SK-N-SH (cell line): ENCODE results near the gene CEP170. TPM values are rescaled to one million over a fixed set of nuclear protein-coding genes. Genes with fewer than 3 reads are reported as not detected.

Experiments used
- CTCF ChIA-PET: fragments of 300-600, 350-600 bp; formaldehyde crosslinking; extraction: SDS; loops from one replicate; lab custom pipeline; 2021; lab: Yijun Ruan, JAX
- POLR2A ChIA-PET: fragments of 350-600 bp; sonication (Branson Sonifier 250); formaldehyde crosslinking; extraction: SDS; loops from one replicate; lab custom pipeline; 2020; ENCODE audit warnings: antibody characterized with exemption, inconsistent platforms; lab: Yijun Ruan, JAX
- DNase-seq: peaks from one replicate; pipeline ENCODE4 v3.0.0; 2012
- H2AFZ ChIP-seq: fragments of 200-600 bp; sonication (generic); 2 replicates; pipeline ENCODE4 v1.8.1; 2016; ENCODE audit warnings: antibody characterized with exemption, mild to moderate bottlenecking, low read depth
- H3F3A ChIP-seq: fragments of 200-600 bp; sonication (generic); replicated peaks from 2 replicates; pipeline ENCODE3; 2016; ENCODE audit warnings: antibody characterized with exemption, mild to moderate bottlenecking; ENCODE audit not compliant: insufficient read depth
- H3K27ac ChIP-seq, 2 experiments: fragments of 200-500 bp in 1 of 2; fragments of 200-600 bp in 1 of 2; sonication (Bioruptor generic) in 1 of 2; sonication (generic), shearing (Covaris generic) in 1 of 2; 2 replicates each; pipeline versions ENCODE4 v1.5.1 to v1.6.1; 2014 to 2016; ENCODE audit warnings: low read depth in 2 of 2, inconsistent platforms in 1 of 2, low read length in 1 of 2, mild to moderate bottlenecking in 1 of 2, mixed read lengths in 1 of 2
- H3K27me3 ChIP-seq: fragments of 200-600 bp; sonication (generic), shearing (Covaris generic); 2 replicates; pipeline ENCODE4 v1.6.1; 2016; ENCODE audit warnings: mixed run types; ENCODE audit not compliant: insufficient read depth
- H3K36me3 ChIP-seq, 2 experiments: fragments of 200-500 bp in 1 of 2; fragments of 200-600 bp in 1 of 2; sonication (Bioruptor generic) in 1 of 2; sonication (generic) in 1 of 2; replicated peaks in 1 of 2; 2 replicates each; pipeline versions ENCODE3 to v1.5.1; 2014 to 2016; ENCODE audit warnings: low read length in 1 of 2, mild to moderate bottlenecking in 1 of 2; ENCODE audit not compliant: insufficient read depth in 2 of 2, control insufficient read depth in 1 of 2
- H3K4me1 ChIP-seq, 2 experiments: fragments of 200-500 bp in 1 of 2; fragments of 200-600 bp in 1 of 2; sonication (Bioruptor generic) in 1 of 2; sonication (generic), shearing (Covaris generic) in 1 of 2; 2 replicates each; pipeline versions ENCODE4 v1.5.1 to v1.6.1; 2014 to 2016; ENCODE audit warnings: low read depth in 1 of 2, low read length in 1 of 2, mixed run types in 1 of 2; ENCODE audit not compliant: insufficient read depth in 2 of 2, control insufficient read depth in 1 of 2
- H3K4me2 ChIP-seq: fragments of 200-600 bp; sonication (generic), shearing (Covaris generic); 2 replicates; pipeline ENCODE4 v1.6.1; 2017; ENCODE audit warnings: mixed run types
- H3K4me3 ChIP-seq, 2 experiments: fragments of 200-500 bp in 1 of 2; fragments of 200-600 bp in 1 of 2; sonication (Bioruptor generic) in 1 of 2; sonication (generic), shearing (Covaris generic) in 1 of 2; 2 replicates each; pipeline versions ENCODE4 v1.5.1 to v1.8.1; 2014 to 2016; ENCODE audit warnings: low read depth in 2 of 2, inconsistent platforms in 1 of 2, low read length in 1 of 2, mild to moderate bottlenecking in 1 of 2, mixed read lengths in 1 of 2, moderate library complexity in 1 of 2
- H3K79me2 ChIP-seq: fragments of 200-600 bp; sonication (generic); 2 replicates; pipeline ENCODE4 v1.8.1; 2017; ENCODE audit warnings: mild to moderate bottlenecking; ENCODE audit not compliant: insufficient read depth
- H3K9ac ChIP-seq: fragments of 200-600 bp; sonication (generic); 2 replicates; pipeline ENCODE4 v1.6.1; 2017; ENCODE audit warnings: mixed run types
- H3K9me2 ChIP-seq: fragments of 200-600 bp; sonication (generic); 2 replicates; pipeline ENCODE4 v1.6.1; 2017; ENCODE audit warnings: mixed run types
- H3K9me3 ChIP-seq: fragments of 200-600 bp; sonication (generic); 2 replicates; pipeline ENCODE4 v1.6.1; 2017; ENCODE audit warnings: mixed run types, mild to moderate bottlenecking, moderate library complexity
- H4K20me1 ChIP-seq: fragments of 200-600 bp; sonication (generic); 2 replicates; pipeline ENCODE4 v1.6.1; 2017; ENCODE audit warnings: mild to moderate bottlenecking, mixed run types; ENCODE audit not compliant: insufficient read depth
- CTCF ChIP-seq: fragments of 200-600 bp; sonication (generic); IDR thresholded peaks from 2 replicates; pipeline ENCODE4 v1.6.1; 2017; ENCODE audit warnings: antibody characterized with exemption, mild to moderate bottlenecking, moderate library complexity
- EP300 ChIP-seq, 2 experiments: IDR thresholded peaks; 2 replicates each; pipeline versions ENCODE4 v1.4.0 to v1.6.1; 2012; ENCODE audit warnings: borderline replicate concordance in 1 of 2, low read depth in 1 of 2, low read length in 1 of 2
- GABPA ChIP-seq: IDR thresholded peaks from 2 replicates; pipeline ENCODE4 v1.4.0; 2012; ENCODE audit warnings: low read depth, mild to moderate bottlenecking
- MAX ChIP-seq: IDR thresholded peaks from 2 replicates; pipeline ENCODE4 v1.4.0; 2012; ENCODE audit warnings: low read depth
- NRF1 ChIP-seq: IDR thresholded peaks from 2 replicates; pipeline ENCODE4 v1.6.1; 2012; ENCODE audit warnings: low read depth, mild to moderate bottlenecking, low read length
- PBX3 ChIP-seq: IDR thresholded peaks from 2 replicates; pipeline ENCODE4; 2012
- POLR2AphosphoS5 ChIP-seq: IDR thresholded peaks from 2 replicates; pipeline ENCODE4 v1.6.1; 2012; ENCODE audit warnings: low read depth, low read length
- RAD21 ChIP-seq: IDR thresholded peaks from 2 replicates; pipeline ENCODE4 v1.6.1; 2012; ENCODE audit warnings: mild to moderate bottlenecking, low read length
- RFX5 ChIP-seq: IDR thresholded peaks from 2 replicates; pipeline ENCODE4 v1.6.1; 2012; ENCODE audit warnings: mild to moderate bottlenecking, improper control_type of control experiment, low read length
- SIN3A ChIP-seq: IDR thresholded peaks from 2 replicates; pipeline ENCODE4 v1.6.1; 2012; ENCODE audit warnings: low read depth, mild to moderate bottlenecking, low read length, moderate library complexity, borderline replicate concordance
- TAF1 ChIP-seq: IDR thresholded peaks from 2 replicates; pipeline ENCODE4 v1.6.1; 2012; ENCODE audit warnings: low read depth, mild to moderate bottlenecking, low read length, moderate library complexity, borderline replicate concordance
- TCF12 ChIP-seq: IDR thresholded peaks from 2 replicates; pipeline ENCODE4 v1.4.0; 2012
- TEAD4 ChIP-seq: IDR thresholded peaks from 2 replicates; pipeline ENCODE4 v1.4.0; 2012; ENCODE audit warnings: mild to moderate bottlenecking, borderline replicate concordance; ENCODE audit not compliant: insufficient read depth
- WGBS: methylation state at CpG from one replicate; pipeline ENCODE4 v1.1.6; 2017; ENCODE audit warnings: low lambda C conversion rate; 5-methylcytosine and 5-hydroxymethylcytosine counted together
- polyA plus RNA-seq, 3 experiments: library from polyadenylated mRNA; depleted of rRNA; stranded (reverse); fragments of >200 nt; gene quantifications; 2 replicates each; pipeline ENCODE4 v1.2.3, GENCODE V29; 2012
- TF ChIP-seq, protein P1 (sequence below): fragments of 150-350 bp; IDR thresholded peaks from 2 replicates; pipeline ENCODE4 v1.6.1; 2016; ENCODE audit warnings: mild to moderate bottlenecking, low read depth, low read length
- TF ChIP-seq, protein P2 (sequence below): IDR thresholded peaks from 2 replicates; pipeline ENCODE4 v1.4.0; 2012; ENCODE audit warnings: low read depth, borderline replicate concordance

The CEP170 gene
- polyA plus RNA-seq (2012; rRNA removed): 67.2 and 76.6 TPM in 2 replicates
- polyA plus RNA-seq (2012; cell fraction: cytosol; rRNA removed): 64.6 and 69.6 TPM in 2 replicates
- polyA plus RNA-seq (2012; cell fraction: nucleus; rRNA removed): 100 and 203 TPM in 2 replicates

DNA sequence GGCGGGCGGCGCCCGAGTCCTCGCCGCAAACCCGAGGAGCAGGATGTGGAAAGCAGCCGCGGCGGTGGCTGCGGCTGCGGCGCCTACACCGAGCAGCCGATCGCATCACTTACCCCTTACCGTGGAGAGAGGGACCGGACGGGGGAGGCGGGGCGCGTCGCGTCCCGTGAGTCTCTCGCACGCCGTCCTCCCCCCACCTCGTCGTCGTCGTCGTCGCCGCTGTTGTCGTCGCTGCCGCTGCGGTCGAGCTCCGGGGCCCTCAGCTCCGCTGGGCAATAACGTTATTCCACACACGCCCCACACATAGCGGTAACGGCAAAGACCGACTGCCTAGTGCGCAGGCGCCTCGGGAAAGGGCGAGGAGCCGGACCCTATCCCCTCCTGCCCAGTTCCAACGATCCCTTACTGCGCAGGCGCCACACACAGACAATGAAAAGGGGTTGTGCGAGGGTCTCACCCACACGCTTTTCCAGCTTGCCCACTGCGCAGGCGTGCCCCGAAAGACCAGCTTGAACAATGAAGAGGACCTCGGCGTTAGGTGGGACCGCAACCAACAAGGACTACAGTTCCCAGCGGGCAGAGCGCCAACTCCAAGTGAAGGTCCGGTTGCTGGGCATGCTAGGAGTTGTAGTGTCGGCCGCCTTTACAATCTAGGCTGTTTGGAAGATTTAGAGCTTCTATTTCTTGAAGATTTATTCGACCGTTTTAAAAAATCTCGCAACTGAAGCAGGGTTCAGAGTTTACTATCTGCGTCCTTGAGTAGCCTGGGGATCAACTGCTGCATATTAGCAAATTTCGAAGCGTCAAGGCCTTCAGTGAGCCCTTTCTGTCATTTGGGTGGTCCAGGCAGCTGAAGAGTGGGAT, at the start of gene CEP170:
TSS of gene CEP170 (minus strand) at position 355 of the 864 bp plus-strand sequence. CDS start 30,001 bp downstream, outside the sequence.
- Histone ChIP-seq H3F3A (peaks cover 32% of the 10 kb centered on the region), H3K9me2 (no peaks in the 10 kb centered on the region), H2AFZ (peak within 1 kb of the TSS; percentile 56), H3K27me3 (no peaks in the 10 kb centered on the region), H3K9ac (peak within 1 kb of the TSS; percentile 93), H3K4me3 (peak within 1 kb of the TSS; percentile 83 to 97), H3K4me2 (peak within 1 kb of the TSS; percentile 83), H3K36me3 (peaks cover under 1 to 19% of the 10 kb centered on the region in 2 experiments), H4K20me1 (peaks cover 31% of the 10 kb centered on the region), H3K79me2 (peaks cover 87% of the 10 kb centered on the region), H3K9me3 (no peaks in the 10 kb centered on the region), H3K27ac (peak within 1 kb of the TSS; percentile 97 to 100), H3K4me1 (peaks cover 0 to 40% of the 10 kb centered on the region in 2 experiments; a peak in 2 of 4 replicates)
- ChIA-PET POLR2A (interaction anchor here (0.8 to 1.9 kb wide), 3 partner anchors 12 to 1196 kb away, joined by 3 to 9 read pairs (median 5); partner anchors contain the start of gene ADSS2), CTCF (interaction anchor here (0.6 to 1.1 kb wide), 2 partner anchors 10 to 384 kb away, joined by 3 read pairs; no protein-coding TSS in a partner anchor)
- TF ChIP-seq NRF1 (peak; percentile 96), GABPA (peak; percentile 81), TCF12 (no peak; the same call in 1 of the 2 replicates), RAD21 (no peak), TAF1 (peak; percentile 55; the same call in 1 of the 2 replicates), MAX (peak; percentile 23; the same call in 1 of the 2 replicates), CTCF (no peak), PBX3 (no peak), SIN3A (peak; percentile 59; the same call in 1 of the 2 replicates), RFX5 (no peak), TEAD4 (no peak), POLR2AphosphoS5 (peak; percentile 79), EP300 (IDR thresholded peaks at IDR 0.05; ENCODE audit: borderline replicate concordance in 1 of 2, low read depth in 1 of 2, low read length in 1 of 2) (peak in 1 of 2 experiments; percentile 29; a peak in 1 of 4 replicates)
- TF ChIP-seq, protein P1, sequence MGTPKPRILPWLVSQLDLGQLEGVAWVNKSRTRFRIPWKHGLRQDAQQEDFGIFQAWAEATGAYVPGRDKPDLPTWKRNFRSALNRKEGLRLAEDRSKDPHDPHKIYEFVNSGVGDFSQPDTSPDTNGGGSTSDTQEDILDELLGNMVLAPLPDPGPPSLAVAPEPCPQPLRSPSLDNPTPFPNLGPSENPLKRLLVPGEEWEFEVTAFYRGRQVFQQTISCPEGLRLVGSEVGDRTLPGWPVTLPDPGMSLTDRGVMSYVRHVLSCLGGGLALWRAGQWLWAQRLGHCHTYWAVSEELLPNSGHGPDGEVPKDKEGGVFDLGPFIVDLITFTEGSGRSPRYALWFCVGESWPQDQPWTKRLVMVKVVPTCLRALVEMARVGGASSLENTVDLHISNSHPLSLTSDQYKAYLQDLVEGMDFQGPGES: no peak
- TF ChIP-seq, protein P2, sequence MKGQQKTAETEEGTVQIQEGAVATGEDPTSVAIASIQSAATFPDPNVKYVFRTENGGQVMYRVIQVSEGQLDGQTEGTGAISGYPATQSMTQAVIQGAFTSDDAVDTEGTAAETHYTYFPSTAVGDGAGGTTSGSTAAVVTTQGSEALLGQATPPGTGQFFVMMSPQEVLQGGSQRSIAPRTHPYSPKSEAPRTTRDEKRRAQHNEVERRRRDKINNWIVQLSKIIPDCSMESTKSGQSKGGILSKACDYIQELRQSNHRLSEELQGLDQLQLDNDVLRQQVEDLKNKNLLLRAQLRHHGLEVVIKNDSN: no peak
- WGBS: 1% methylated on average over 27 of the region's 74 CpGs
- peak; percentile 96 for DNase-seq
